Tibial nerve (tissue), 4 donors: Measurements from ENCODE around the gene MEGF6. TPM values are rescaled to one million over a fixed set of nuclear protein-coding genes. Genes with fewer than 3 reads are reported as not detected.

Experiments
- DNase-seq, 2 donors: peaks; one replicate each; pipeline ENCODE4 v3.0.0-alpha.2; 2019; ENCODE audit warnings: low spot score in 2 of 2
- H3K27ac ChIP-seq, 4 donors: fragments of 200-600 bp; sonication (generic) in 3 of 4; one replicate each; pipeline ENCODE4 v1.5.1; 2017 to 2019; ENCODE audit warnings: mild to moderate bottlenecking in 1 of 4
- H3K27me3 ChIP-seq, 2 donors: fragments of 200-600 bp; sonication (generic) in 1 of 2; one replicate each; pipeline versions ENCODE4 v1.5.1 to v1.6.0; 2017 to 2019
- H3K36me3 ChIP-seq, 3 donors: fragments of 200-600 bp; sonication (generic); one replicate each; pipeline ENCODE4 v1.5.1; 2018 to 2019
- H3K4me1 ChIP-seq, 4 donors: fragments of 200-600 bp; sonication (generic) in 3 of 4; one replicate each; pipeline ENCODE4 v1.5.1; 2017 to 2019
- H3K4me3 ChIP-seq, 4 donors: fragments of 200-600 bp; sonication (generic) in 3 of 4; one replicate each; pipeline ENCODE4 v1.5.1; 2017 to 2019; ENCODE audit warnings: mild to moderate bottlenecking in 1 of 4, moderate library complexity in 1 of 4
- H3K9me3 ChIP-seq, 4 donors: fragments of 200-600 bp; sonication (generic) in 3 of 4; one replicate each; pipeline ENCODE4 v1.5.1; 2017 to 2019
- CTCF ChIP-seq, 5 experiments: fragments of 200-600 bp in 3 of 5; fragments of 450-650 bp in 2 of 5; sonication (generic) in 3 of 5; IDR thresholded peaks; one replicate each; pipeline ENCODE4 v1.5.1; 2016 to 2019; ENCODE audit warnings: antibody characterized with exemption in 5 of 5, mild to moderate bottlenecking in 3 of 5, moderate library complexity in 2 of 5
- EP300 ChIP-seq, 2 donors: sonication (generic); formaldehyde crosslinking; IDR thresholded peaks; one replicate each; pipeline ENCODE4 v1.6.1; 2017; ENCODE audit warnings: antibody characterized with exemption in 2 of 2, mild to moderate bottlenecking in 1 of 2
- POLR2A ChIP-seq, 2 donors: fragments of 450-650 bp; IDR thresholded peaks; one replicate each; pipeline ENCODE4 v1.6.1; 2017; ENCODE audit warnings: antibody characterized with exemption in 2 of 2, mild to moderate bottlenecking in 2 of 2, moderate library complexity in 2 of 2
- WGBS, 2 donors: methylation state at CpG; one replicate each; pipeline ENCODE4 v1.1.5; 2018; 5-methylcytosine and 5-hydroxymethylcytosine counted together
- total RNA-seq, 4 donors: library from RNA; depleted of rRNA; stranded (reverse); fragments of >200 nt; gene quantifications; one replicate each; pipeline ENCODE4 v1.1.0, GENCODE V29; 2016

The MEGF6 gene
- total RNA-seq, 4 donors from 2014 or later, result 25.3 to 63.3 (median 42.8) TPM

DNA sequence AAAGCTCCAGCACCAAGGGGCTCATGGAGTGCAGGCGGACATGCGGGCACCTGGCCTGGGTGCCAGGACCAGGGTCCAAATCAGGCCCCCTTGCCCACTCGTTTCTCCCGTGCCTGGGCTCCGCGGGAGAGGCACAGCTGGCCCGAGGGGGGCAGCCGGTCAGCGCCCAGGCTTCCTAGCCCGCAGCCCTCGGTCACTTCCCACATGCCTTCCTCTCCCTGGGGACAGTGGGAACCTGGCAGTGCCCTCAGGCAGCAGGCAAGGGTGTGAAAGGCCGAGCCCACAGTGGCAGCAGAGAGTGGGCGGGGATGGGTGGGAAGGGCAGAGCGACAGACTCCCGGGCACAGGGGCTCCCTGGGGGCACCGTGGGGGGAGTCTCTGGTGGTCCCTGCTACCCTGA lies 69.8 kb downstream of the MEGF6 start:
- TF ChIP-seq EP300 (IDR thresholded peaks at IDR 0.05), result no peak
- no peak for TF ChIP-seq CTCF (IDR thresholded peaks at IDR 0.05)
- no peak for TF ChIP-seq POLR2A (IDR thresholded peaks at IDR 0.05)
- no peaks in the 10 kb centered on the region for H3K36me3 ChIP-seq
- DNase-seq, result no peak
- H3K4me3 ChIP-seq, result no peak overlapping the region
- H3K27me3 ChIP-seq, result no peaks in the 10 kb centered on the region
- H3K27ac ChIP-seq, result peak overlapping the region in 1 of 4 donors; percentile 29
- H3K4me1 ChIP-seq, result peaks cover 0 to 38% (median 5%) of the 10 kb centered on the region in 4 donors
- WGBS, 2 donors, result 74 to 90% methylated on average over 11 to 15 of the region's 16 CpGs
- H3K9me3 ChIP-seq, result no peaks in the 10 kb centered on the region

DNA sequence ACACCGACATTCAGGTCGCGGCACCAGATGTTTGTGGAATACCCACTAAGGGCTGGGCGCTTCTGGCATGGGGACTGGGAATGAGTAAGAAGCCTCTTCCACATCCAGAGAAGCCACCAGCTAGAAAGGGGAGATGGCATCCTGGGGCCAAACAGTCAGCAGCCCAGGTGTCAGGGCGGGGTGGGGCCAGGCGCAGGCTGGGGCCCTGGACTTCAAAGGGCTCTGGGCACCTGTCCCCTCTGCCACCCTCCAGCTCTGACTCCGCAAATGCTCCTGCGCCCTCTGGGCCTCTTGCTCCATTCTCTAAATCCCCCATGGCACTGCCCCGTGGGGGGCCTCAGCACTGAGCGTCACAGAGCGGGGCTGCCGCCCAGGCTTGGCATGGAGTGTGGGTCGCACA lies 70.4 kb downstream of the MEGF6 start:
- H3K27ac ChIP-seq, result peak overlapping the region in 1 of 4 donors; percentile 72
- no peak overlapping the region for H3K4me3 ChIP-seq
- TF ChIP-seq CTCF (IDR thresholded peaks at IDR 0.05) (no peak), POLR2A (IDR thresholded peaks at IDR 0.05) (no peak), EP300 (IDR thresholded peaks at IDR 0.05) (no peak)
- H3K36me3 ChIP-seq, result no peaks in the 10 kb centered on the region
- WGBS, 2 donors, result 90 to 95% methylated on average over 10 to 13 of the region's 13 CpGs
- no peak for DNase-seq
- H3K27me3 ChIP-seq, result no peaks in the 10 kb centered on the region
- H3K4me1 ChIP-seq, result peaks cover 0 to 38% (median 5%) of the 10 kb centered on the region in 4 donors
- no peaks in the 10 kb centered on the region for H3K9me3 ChIP-seq

DNA sequence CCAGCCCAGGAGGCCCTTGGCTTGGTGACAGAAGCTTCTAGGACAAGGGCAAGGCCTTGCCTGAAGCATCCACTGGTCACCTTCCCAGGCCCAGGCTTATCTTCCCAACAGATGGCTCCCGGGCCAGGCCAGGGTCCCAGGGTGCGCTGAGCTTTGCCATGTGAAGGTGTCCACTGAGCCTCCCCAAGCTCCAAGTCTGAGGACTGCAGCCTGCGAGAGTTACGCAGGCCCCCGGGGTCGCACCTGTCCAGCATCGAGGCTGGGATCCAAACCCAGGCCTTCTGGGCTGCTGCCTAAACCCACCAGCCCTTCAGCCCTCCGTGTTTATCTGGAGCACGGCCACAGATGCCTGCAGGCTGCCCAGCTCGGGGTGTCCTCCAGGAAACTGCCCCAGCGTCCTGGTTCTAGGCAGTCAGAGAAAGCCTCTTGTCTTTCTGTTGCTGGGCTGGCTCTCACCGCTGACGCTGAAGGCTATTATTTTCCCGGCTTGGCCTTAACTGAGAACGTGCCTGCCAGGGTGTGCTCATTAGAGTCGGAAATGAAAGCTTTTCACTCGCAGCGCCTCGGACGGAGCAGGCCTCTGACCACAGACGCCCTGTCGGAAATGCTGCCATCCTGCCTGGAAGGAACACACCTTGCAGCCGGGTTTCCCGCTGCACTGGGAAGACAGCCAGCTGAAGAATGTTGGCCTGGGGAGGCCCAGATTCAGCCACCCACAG lies 71.4 kb downstream of the MEGF6 start:
- no peak for DNase-seq
- TF ChIP-seq POLR2A (IDR thresholded peaks at IDR 0.05), result no peak
- TF ChIP-seq CTCF (IDR thresholded peaks at IDR 0.05), result no peak
- TF ChIP-seq EP300 (IDR thresholded peaks at IDR 0.05), result peak in 1 of 2 donors; percentile 31
- Histone ChIP-seq H3K9me3 (no peaks in the 10 kb centered on the region), H3K36me3 (no peaks in the 10 kb centered on the region), H3K4me1 (peaks cover 0 to 32% (median 5%) of the 10 kb centered on the region in 4 donors), H3K4me3 (no peak overlapping the region), H3K27ac (peak overlapping the region in 2 of 4 donors; percentile 1 to 72), H3K27me3 (no peaks in the 10 kb centered on the region)
- WGBS, 2 donors, result 57 to 70% methylated on average over 12 to 21 of the region's 24 CpGs

- Histone ChIP-seq H3K4me3 (no peak overlapping the region), H3K9me3 (no peaks in the 10 kb centered on the region), H3K27me3 (no peaks in the 10 kb centered on the region), H3K36me3 (no peaks in the 10 kb centered on the region), H3K27ac (no peak overlapping the region), H3K4me1 (peaks cover 0 to 18% (median 3%) of the 10 kb centered on the region in 4 donors)
- 96 to 97% methylated on average over 12 to 13 of the region's 16 CpGs for WGBS, 2 donors
- TF ChIP-seq EP300 (IDR thresholded peaks at IDR 0.05), result no peak
- DNase-seq, result no peak
These were observed 73.9 kb downstream of the MEGF6 start for GRCh38 chr1:3537359-3537758.

DNA sequence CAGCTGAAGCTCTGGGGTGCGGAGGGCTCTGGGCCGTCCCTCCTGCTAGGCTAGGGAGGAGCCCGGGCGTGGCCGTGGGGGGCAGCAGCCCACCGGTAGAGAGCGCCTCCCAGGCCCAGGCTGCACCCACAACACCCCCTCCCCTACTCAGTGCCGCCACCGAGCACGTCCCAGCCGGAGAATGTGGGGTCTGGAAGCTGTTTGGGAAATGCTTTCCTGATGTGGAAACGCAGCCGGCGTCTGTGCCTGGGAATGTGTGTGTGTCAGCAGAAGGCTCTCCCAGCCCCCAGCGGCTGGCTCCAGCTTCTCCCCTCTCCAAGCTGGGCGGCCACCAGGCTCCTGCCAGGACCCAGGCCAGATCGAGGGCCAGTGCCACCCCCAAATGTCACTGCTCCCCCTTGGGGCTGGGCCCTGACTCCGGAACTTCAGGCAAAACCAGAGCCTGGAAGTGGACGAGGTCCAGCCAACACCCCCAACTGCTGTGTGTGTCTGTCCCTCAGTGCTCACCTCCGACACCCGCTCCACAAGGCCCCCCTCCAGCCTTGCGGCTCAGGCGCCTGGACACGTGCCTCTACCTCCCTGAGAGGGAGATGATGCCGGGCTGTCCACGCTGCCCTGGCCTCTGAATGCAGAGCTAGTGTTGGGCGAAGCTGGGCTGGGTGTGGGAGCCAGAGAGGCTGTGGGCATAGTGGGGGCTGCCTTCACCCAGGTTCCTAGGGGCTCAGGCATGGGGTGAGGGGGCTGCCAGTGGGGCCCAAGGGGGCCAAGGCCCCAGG lies 74.7 kb downstream of the MEGF6 start:
- no peak for DNase-seq
- WGBS, 2 donors, result 75% methylated on average over 10 to 21 of the region's 27 CpGs
- TF ChIP-seq EP300 (IDR thresholded peaks at IDR 0.05) (no peak), CTCF (IDR thresholded peaks at IDR 0.05) (no peak), POLR2A (IDR thresholded peaks at IDR 0.05) (no peak)
- Histone ChIP-seq H3K27ac (no peak overlapping the region), H3K27me3 (no peaks in the 10 kb centered on the region), H3K36me3 (no peaks in the 10 kb centered on the region), H3K4me1 (peaks cover 0 to 13% (median 3%) of the 10 kb centered on the region in 4 donors), H3K9me3 (no peaks in the 10 kb centered on the region), H3K4me3 (no peak overlapping the region)
